Astrocyte (in vitro differentiated cells and primary cell): Measurements from ENCODE around the gene AFF3.

ENCODE experiments used
- EZH2 ChIP-seq: IDR thresholded peaks from 2 replicates; pipeline ENCODE4 v1.6.1; 2012; ENCODE audit warnings: mild to moderate bottlenecking, low read length, inconsistent platforms; ENCODE audit not compliant: insufficient read depth
- TF ChIP-seq, protein P1 (sequence below): IDR thresholded peaks from 2 replicates; pipeline ENCODE4 v1.5.1; 2011; ENCODE audit warnings: low read depth, mild to moderate bottlenecking, inconsistent platforms, low read length, moderate library complexity; ENCODE audit not compliant: insufficient read depth

DNA sequence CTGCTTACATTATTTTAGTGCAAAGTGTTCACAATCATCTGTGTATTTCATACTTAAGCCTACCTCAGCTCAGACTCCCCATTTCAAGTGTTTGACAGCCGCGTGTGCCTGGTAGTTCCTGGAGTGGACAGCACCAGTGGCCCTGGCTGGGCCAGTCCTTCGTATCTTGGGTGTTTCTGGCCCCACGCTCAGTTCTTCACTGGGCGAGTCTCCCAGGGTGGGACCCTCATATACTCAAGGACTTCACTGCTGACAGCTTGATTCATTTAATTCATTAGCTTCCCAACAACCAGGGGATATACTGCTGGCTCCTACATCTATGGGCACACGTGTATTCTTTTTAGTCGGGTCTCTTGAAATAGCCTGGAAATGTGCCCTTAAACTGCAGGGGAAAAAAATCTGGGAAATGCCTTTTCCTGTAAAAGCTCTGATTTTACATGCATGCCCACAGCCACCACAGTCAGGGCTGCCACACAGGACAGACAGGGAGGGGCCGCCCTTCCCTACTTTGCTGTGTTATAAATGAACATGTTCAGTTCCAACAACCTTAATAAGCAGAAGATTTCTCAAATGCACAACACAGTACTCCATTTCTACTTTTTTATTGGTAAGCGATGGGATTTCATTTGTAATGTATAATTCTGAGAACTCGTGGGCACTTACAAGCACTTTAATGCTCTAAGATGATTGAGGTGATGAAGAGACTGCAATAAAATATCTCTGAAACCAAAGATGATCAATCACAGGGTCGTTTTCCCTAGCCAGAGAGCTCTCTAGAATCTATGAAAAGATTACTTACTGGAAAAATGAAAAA is 447.1 kb downstream of the AFF3 start:
- TF ChIP-seq, protein P1, sequence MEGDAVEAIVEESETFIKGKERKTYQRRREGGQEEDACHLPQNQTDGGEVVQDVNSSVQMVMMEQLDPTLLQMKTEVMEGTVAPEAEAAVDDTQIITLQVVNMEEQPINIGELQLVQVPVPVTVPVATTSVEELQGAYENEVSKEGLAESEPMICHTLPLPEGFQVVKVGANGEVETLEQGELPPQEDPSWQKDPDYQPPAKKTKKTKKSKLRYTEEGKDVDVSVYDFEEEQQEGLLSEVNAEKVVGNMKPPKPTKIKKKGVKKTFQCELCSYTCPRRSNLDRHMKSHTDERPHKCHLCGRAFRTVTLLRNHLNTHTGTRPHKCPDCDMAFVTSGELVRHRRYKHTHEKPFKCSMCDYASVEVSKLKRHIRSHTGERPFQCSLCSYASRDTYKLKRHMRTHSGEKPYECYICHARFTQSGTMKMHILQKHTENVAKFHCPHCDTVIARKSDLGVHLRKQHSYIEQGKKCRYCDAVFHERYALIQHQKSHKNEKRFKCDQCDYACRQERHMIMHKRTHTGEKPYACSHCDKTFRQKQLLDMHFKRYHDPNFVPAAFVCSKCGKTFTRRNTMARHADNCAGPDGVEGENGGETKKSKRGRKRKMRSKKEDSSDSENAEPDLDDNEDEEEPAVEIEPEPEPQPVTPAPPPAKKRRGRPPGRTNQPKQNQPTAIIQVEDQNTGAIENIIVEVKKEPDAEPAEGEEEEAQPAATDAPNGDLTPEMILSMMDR: no peak
- TF ChIP-seq EZH2: no peak
